HG02885 (cell line): ENCODE measurements around the gene DPP9.
"Not testable (repeated sequence)": the region's sequence is repeated elsewhere in the genome, so short reads cannot be mapped to it uniquely, and the experiment has no call there.

Experiments
- ATAC-seq: cut with Tn5 transposase; IDR thresholded peaks from one replicate; pipeline ENCODE4 v1.9.1; 2021; ENCODE audit warnings: mild to moderate bottlenecking; ENCODE audit not compliant: unreplicated experiment, poor library complexity

DPP9 gene

GRCh38 chr19:4692251-4693077 lies 31.2 kb downstream of the DPP9 start:
- ATAC-seq: no peak

- no peak for ATAC-seq
These were observed 32.3 kb downstream of the DPP9 start for GRCh38 chr19:4691373-4691772.

- ATAC-seq: no peak
These were observed 33.3 kb downstream of the DPP9 start for GRCh38 chr19:4690361-4690760.

GRCh38 chr19:4689403-4689802 lies 34.2 kb downstream of the DPP9 start:
- no peak for ATAC-seq

- ATAC-seq: no peak
These were observed 35.1 kb downstream of the DPP9 start for GRCh38 chr19:4688587-4688986.

GRCh38 chr19:4687396-4687795 lies 36.2 kb downstream of the DPP9 start:
- ATAC-seq: no peak

- no peak for ATAC-seq
These were observed 36.9 kb downstream of the DPP9 start for GRCh38 chr19:4686700-4687099.

GRCh38 chr19:4684312-4685095 lies 39.1 kb downstream of the DPP9 start:
- no peak for ATAC-seq

- no peak for ATAC-seq
These were observed 41.0 kb downstream of the DPP9 start for GRCh38 chr19:4682417-4683200.

- ATAC-seq: not testable (repeated sequence)
These were observed 43.6 kb downstream of the DPP9 start for GRCh38 chr19:4680021-4680420.

GRCh38 chr19:4678881-4679790 lies 44.5 kb downstream of the DPP9 start:
- ATAC-seq: no peak

- ATAC-seq: no peak
These were observed 46.5 kb downstream of the DPP9 start for GRCh38 chr19:4676955-4677731.

- ATAC-seq: no peak
These were observed 48.3 kb downstream of the DPP9 start for GRCh38 chr19:4675346-4675745.

- ATAC-seq: no peak
These were observed 49.9 kb downstream of the DPP9 start for GRCh38 chr19:4673726-4674125.

GRCh38 chr19:4673216-4673615 lies 50.4 kb downstream of the DPP9 start:
- ATAC-seq: no peak

- ATAC-seq: no peak
These were observed 52.3 kb downstream of the DPP9 start for GRCh38 chr19:4671185-4671851.

- peak; percentile 92 for ATAC-seq
These were observed 53.7 kb downstream of the DPP9 start, which contains the start of gene MYDGF for GRCh38 chr19:4669723-4670480. Gene MYDGF, minus strand, starts transcription at chr19:4670342. Its CDS starts 8 bp downstream, at chr19:4670334.

- ATAC-seq: no peak
These were observed 59.0 kb downstream of the DPP9 start for GRCh38 chr19:4664642-4665041.
